Measurements from ENCODE around the gene TMIGD3.

The TMIGD3 gene

GRCh38 chr1:111507411-111508201 lies 4.2 kb upstream of the TMIGD3 start:
- DNase-seq = peak; percentile 14 to 41

- no peak for DNase-seq
These were observed 3.1 kb upstream of the TMIGD3 start for GRCh38 chr1:111506561-111506960.

- DNase-seq = no peak
These were observed 2.2 kb upstream of the TMIGD3 start for GRCh38 chr1:111505641-111506119.

GRCh38 chr1:111504097-111504496 lies 664 bp upstream of the TMIGD3 start:
- DNase-seq = no peak

- no peak for DNase-seq
These were observed 1.8 kb downstream of the TMIGD3 start for GRCh38 chr1:111501645-111502044.

GRCh38 chr1:111499026-111499785 lies 4.2 kb downstream of the TMIGD3 start:
- DNase-seq = no peak

- no peak for DNase-seq
These were observed 5.8 kb downstream of the TMIGD3 start for GRCh38 chr1:111497592-111497991.

GRCh38 chr1:111496398-111496797 lies 7.0 kb downstream of the TMIGD3 start:
- no peak for DNase-seq

- DNase-seq = no peak
These were observed 12.4 kb downstream of the TMIGD3 start for GRCh38 chr1:111491070-111491469.

- no peak for DNase-seq
These were observed 13.2 kb downstream of the TMIGD3 start for GRCh38 chr1:111490220-111490619.

GRCh38 chr1:111489604-111490003 lies 13.8 kb downstream of the TMIGD3 start:
- no peak for DNase-seq

GRCh38 chr1:111488669-111489068 lies 14.8 kb downstream of the TMIGD3 start:
- DNase-seq = no peak

GRCh38 chr1:111487133-111487532 lies 16.3 kb downstream of the TMIGD3 start:
- no peak for DNase-seq

GRCh38 chr1:111486431-111486830 lies 17.0 kb downstream of the TMIGD3 start:
- DNase-seq = no peak

GRCh38 chr1:111484391-111485026 lies 18.9 kb downstream of the TMIGD3 start:
- no peak for DNase-seq

GRCh38 chr1:111483876-111484275 lies 19.6 kb downstream of the TMIGD3 start:
- DNase-seq = no peak

- DNase-seq = no peak
These were observed 20.3 kb downstream of the TMIGD3 start for GRCh38 chr1:111483166-111483565.

GRCh38 chr1:111481387-111482221 lies 21.8 kb downstream of the TMIGD3 start:
- peak; percentile 1 to 15 for DNase-seq

- no peak for DNase-seq
These were observed 22.8 kb downstream of the TMIGD3 start for GRCh38 chr1:111480674-111481073.

GRCh38 chr1:111476761-111477309 lies 26.6 kb downstream of the TMIGD3 start:
- DNase-seq = no peak

GRCh38 chr1:111476214-111476613 lies 27.2 kb downstream of the TMIGD3 start:
- DNase-seq = no peak

GRCh38 chr1:111475701-111476100 lies 27.7 kb downstream of the TMIGD3 start:
- DNase-seq = no peak

Data from NCI-H1930 (cell line).